Measurements from ENCODE around the gene JPT2.

GRCh38 chr16:1740234-1740633 is 62.2 kb downstream of the JPT2 start:
- TF ChIP-seq CTCF (IDR thresholded peaks at IDR 0.05 in 8 of 11, conservative IDR thresholded peaks at IDR 0.05 in 3 of 11) = no peak
- TF ChIP-seq POLR2A (IDR thresholded peaks at IDR 0.05) = no peak
- no peak for TF ChIP-seq POLR2AphosphoS5 (IDR thresholded peaks at IDR 0.05)
